Stimulated activated CD8-positive, alpha-beta memory T cell treated with anti-CD3 and anti-CD28 coated beads, Interleukin-12 subunit alpha, Interleukin-12 subunit beta, amount 100 ng/mL, for 1 hour (primary cell): ENCODE results near the gene SERGEF.

Source experiments
- DNase-seq: peaks from one replicate; pipeline ENCODE4 v3.0.0-alpha.2; 2020; ENCODE audit warnings: low read depth

SERGEF gene

GRCh38 chr11:17782603-17783337 is 230.1 kb downstream of the SERGEF start:
- no peak for DNase-seq

- no peak for DNase-seq
These were observed 230.7 kb downstream of the SERGEF start for GRCh38 chr11:17782145-17782544.

- no peak for DNase-seq
These were observed 231.2 kb downstream of the SERGEF start for GRCh38 chr11:17781626-17782025.

- no peak for DNase-seq
These were observed 231.6 kb downstream of the SERGEF start for GRCh38 chr11:17781221-17781620.

GRCh38 chr11:17780668-17781067 is 232.2 kb downstream of the SERGEF start:
- DNase-seq, result no peak

GRCh38 chr11:17779861-17780594 is 232.8 kb downstream of the SERGEF start:
- no peak for DNase-seq

GRCh38 chr11:17778956-17779860 is 233.6 kb downstream of the SERGEF start:
- DNase-seq, result no peak

GRCh38 chr11:17778352-17778751 is 234.5 kb downstream of the SERGEF start:
- DNase-seq, result no peak

GRCh38 chr11:17777738-17778091 is 235.1 kb downstream of the SERGEF start:
- no peak for DNase-seq

GRCh38 chr11:17777086-17777737 is 235.6 kb downstream of the SERGEF start:
- DNase-seq, result no peak

- DNase-seq, result no peak
These were observed 236.5 kb downstream of the SERGEF start for GRCh38 chr11:17776212-17776875.

GRCh38 chr11:17775507-17776211 is 237.2 kb downstream of the SERGEF start:
- no peak for DNase-seq

- DNase-seq, result no peak
These were observed 237.9 kb downstream of the SERGEF start for GRCh38 chr11:17775035-17775348.

GRCh38 chr11:17774232-17775034 is 238.4 kb downstream of the SERGEF start:
- no peak for DNase-seq

GRCh38 chr11:17773674-17774073 is 239.2 kb downstream of the SERGEF start:
- DNase-seq, result no peak

GRCh38 chr11:17772704-17773600 is 239.9 kb downstream of the SERGEF start:
- no peak for DNase-seq

- DNase-seq, result no peak
These were observed 240.9 kb downstream of the SERGEF start for GRCh38 chr11:17771841-17772401.

GRCh38 chr11:17771415-17771814 is 241.4 kb downstream of the SERGEF start:
- no peak for DNase-seq

GRCh38 chr11:17770917-17771316 is 241.9 kb downstream of the SERGEF start:
- no peak for DNase-seq
